A172 (cell line): ENCODE results near the gene TRIM25. TPM values are rescaled to one million over a fixed set of nuclear protein-coding genes. Genes with fewer than 3 reads are reported as not detected.

Source experiments
- DNase-seq: peaks from one replicate; pipeline ENCODE4 v3.0.0-alpha.2; 2015; ENCODE audit warnings: low spot score
- total RNA-seq: library from RNA; depleted of rRNA; stranded (reverse); fragments of >200 nt; shearing (Covaris generic); gene quantifications from 2 replicates; pipeline ENCODE4 v1.2.3, GENCODE V29; 2014

The TRIM25 gene
- total RNA-seq, 1 experiment from 2014 or later, result 27.2 TPM

- DNase-seq, result no peak
Measured at GRCh38 chr17:56926270-56926669, 12.4 kb upstream of the TRIM25 start.

- no peak for DNase-seq
Measured at GRCh38 chr17:56925088-56925487, 11.2 kb upstream of the TRIM25 start.

GRCh38 chr17:56919717-56920116 is 5.9 kb upstream of the TRIM25 start:
- DNase-seq, result no peak

- no peak for DNase-seq
Measured at GRCh38 chr17:56918916-56919315, 5.1 kb upstream of the TRIM25 start.

- no peak for DNase-seq
Measured at GRCh38 chr17:56917559-56918296, 3.9 kb upstream of the TRIM25 start.

- no peak for DNase-seq
Measured at GRCh38 chr17:56914581-56915273, 878 bp upstream of the TRIM25 start.

- no peak for DNase-seq
Measured at GRCh38 chr17:56913353-56913866, 439 bp downstream of the TRIM25 start.

- DNase-seq, result no peak
Measured at GRCh38 chr17:56913000-56913311, 893 bp downstream of the TRIM25 start.

- no peak for DNase-seq
Measured at GRCh38 chr17:56912105-56912999, 1.5 kb downstream of the TRIM25 start.

- no peak for DNase-seq
Measured at GRCh38 chr17:56910509-56911235, 3.2 kb downstream of the TRIM25 start.

GRCh38 chr17:56909742-56910508 is 3.9 kb downstream of the TRIM25 start:
- DNase-seq, result no peak

- peak; percentile 55 for DNase-seq
Measured at GRCh38 chr17:56908001-56908542, 5.8 kb downstream of the TRIM25 start.

- DNase-seq, result no peak
Measured at GRCh38 chr17:56903560-56903959, 10.3 kb downstream of the TRIM25 start.

GRCh38 chr17:56902348-56902747 is 11.5 kb downstream of the TRIM25 start:
- DNase-seq, result peak; percentile 91

GRCh38 chr17:56899403-56899802 is 14.4 kb downstream of the TRIM25 start:
- no peak for DNase-seq

- peak; percentile 29 for DNase-seq
Measured at GRCh38 chr17:56898874-56899273, 15.0 kb downstream of the TRIM25 start.

- no peak for DNase-seq
Measured at GRCh38 chr17:56897646-56898424, 16.0 kb downstream of the TRIM25 start.

GRCh38 chr17:56896968-56897359 is 16.9 kb downstream of the TRIM25 start:
- no peak for DNase-seq

- no peak for DNase-seq
Measured at GRCh38 chr17:56896217-56896967, 17.5 kb downstream of the TRIM25 start.
